Nephron progenitor cell (in vitro differentiated cells): ENCODE data around the gene ANKRD2.
A peak's percentile ranks its signal among the peaks of the same experiment; 100 is the strongest.

Experiments
- DNase-seq: peaks from one replicate; pipeline ENCODE4 v3.0.0; 2021
- H3K27ac Mint-ChIP-seq: 2 replicates; pipeline ENCODE4 v1.8.0; 2021; ENCODE audit warnings: mild to moderate bottlenecking, moderate library complexity, mixed read lengths
- H3K27me3 Mint-ChIP-seq: 2 replicates; pipeline ENCODE4 v1.8.0; 2021; ENCODE audit warnings: mild to moderate bottlenecking, low read depth, mixed read lengths; ENCODE audit not compliant: poor library complexity
- H3K36me3 Mint-ChIP-seq: 2 replicates; pipeline ENCODE4 v1.8.0; 2021; ENCODE audit warnings: low read depth, mixed read lengths
- H3K4me1 Mint-ChIP-seq: 2 replicates; pipeline ENCODE4 v1.8.0; 2021; ENCODE audit warnings: mixed read lengths
- H3K4me3 Mint-ChIP-seq: 2 replicates; pipeline ENCODE4 v1.8.0; 2021; ENCODE audit warnings: mild to moderate bottlenecking, moderate library complexity, mixed read lengths
- H3K9me3 Mint-ChIP-seq: 2 replicates; pipeline ENCODE4 v1.8.0; 2021; ENCODE audit warnings: mild to moderate bottlenecking, moderate library complexity, mixed read lengths
- TF ChIP-seq, protein P1 (sequence below): fragments of 200-600 bp; sonication (generic); IDR thresholded peaks from 2 replicates; pipeline ENCODE4 v1.5.0; 2021; ENCODE audit warnings: antibody characterized with exemption

The ANKRD2 gene

DNA sequence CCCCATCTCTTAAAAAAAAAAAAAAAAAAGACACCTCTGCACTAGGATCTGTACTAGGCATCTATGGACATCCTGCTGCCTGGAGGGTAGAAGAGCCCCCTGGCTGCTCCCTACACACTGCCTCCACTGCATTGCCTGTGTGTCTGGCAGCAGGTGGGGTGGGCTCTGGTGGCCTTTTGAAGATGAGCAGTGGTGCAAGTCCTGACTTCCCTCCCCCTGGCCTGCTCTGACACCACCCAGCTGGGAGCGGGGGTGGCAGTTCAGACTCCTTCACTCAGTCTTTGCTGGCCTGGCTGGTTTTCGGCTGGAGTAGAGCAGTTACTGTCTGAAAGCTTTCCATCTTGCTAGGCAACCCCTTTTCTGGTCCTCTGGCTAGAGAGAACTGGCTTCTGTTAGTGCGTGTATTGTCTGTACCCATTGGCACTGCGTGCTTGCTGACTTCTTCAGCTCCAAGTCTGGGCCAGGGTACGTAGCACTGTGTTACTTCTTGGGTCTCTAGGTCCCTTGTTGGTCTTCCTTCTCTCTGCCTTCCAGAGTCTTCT lies 34.6 kb downstream of the ANKRD2 start:
- Mint-ChIP-seq H3K27ac (peak overlapping the region; percentile 96), H3K36me3 (no peaks in the 10 kb centered on the region), H3K4me3 (no peak overlapping the region), H3K4me1 (peaks cover 12% of the 10 kb centered on the region), H3K27me3 (no peaks in the 10 kb centered on the region), H3K9me3 (no peaks in the 10 kb centered on the region)
- TF ChIP-seq, protein P1, sequence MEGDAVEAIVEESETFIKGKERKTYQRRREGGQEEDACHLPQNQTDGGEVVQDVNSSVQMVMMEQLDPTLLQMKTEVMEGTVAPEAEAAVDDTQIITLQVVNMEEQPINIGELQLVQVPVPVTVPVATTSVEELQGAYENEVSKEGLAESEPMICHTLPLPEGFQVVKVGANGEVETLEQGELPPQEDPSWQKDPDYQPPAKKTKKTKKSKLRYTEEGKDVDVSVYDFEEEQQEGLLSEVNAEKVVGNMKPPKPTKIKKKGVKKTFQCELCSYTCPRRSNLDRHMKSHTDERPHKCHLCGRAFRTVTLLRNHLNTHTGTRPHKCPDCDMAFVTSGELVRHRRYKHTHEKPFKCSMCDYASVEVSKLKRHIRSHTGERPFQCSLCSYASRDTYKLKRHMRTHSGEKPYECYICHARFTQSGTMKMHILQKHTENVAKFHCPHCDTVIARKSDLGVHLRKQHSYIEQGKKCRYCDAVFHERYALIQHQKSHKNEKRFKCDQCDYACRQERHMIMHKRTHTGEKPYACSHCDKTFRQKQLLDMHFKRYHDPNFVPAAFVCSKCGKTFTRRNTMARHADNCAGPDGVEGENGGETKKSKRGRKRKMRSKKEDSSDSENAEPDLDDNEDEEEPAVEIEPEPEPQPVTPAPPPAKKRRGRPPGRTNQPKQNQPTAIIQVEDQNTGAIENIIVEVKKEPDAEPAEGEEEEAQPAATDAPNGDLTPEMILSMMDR = no peak
- DNase-seq = no peak

DNA sequence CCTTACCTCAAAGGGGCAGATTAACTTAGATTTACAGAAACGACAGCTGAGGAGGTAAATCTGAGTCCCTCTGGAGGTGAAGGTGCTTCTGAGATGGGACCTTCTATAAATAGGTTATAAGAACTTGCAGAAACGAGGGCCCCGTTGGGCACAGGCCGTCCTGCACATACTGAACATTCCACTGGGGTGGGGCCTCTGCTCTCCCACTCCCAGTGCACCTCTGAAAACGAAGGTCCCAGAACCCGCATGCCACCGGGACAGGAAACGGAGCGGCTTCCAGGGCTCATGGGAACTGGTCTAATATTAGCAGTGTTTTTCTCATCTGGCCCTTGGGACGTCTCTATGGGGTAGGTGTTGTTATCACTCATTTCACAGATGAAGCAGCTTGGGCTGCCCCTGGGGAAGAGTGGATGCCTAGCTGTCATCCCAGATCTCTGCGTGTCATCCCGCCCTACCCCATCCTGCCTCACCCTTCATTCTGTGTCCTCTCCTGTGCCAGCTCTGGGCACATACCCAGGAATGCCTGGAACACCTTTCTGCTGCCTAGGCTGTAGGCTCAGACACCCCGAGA lies 36.5 kb downstream of the ANKRD2 start:
- Mint-ChIP-seq H3K36me3 (no peaks in the 10 kb centered on the region), H3K27ac (peak overlapping the region; percentile 76), H3K4me3 (no peak overlapping the region), H3K9me3 (no peaks in the 10 kb centered on the region), H3K4me1 (peaks cover 6% of the 10 kb centered on the region), H3K27me3 (no peaks in the 10 kb centered on the region)
- no peak for DNase-seq
- TF ChIP-seq, protein P1 = no peak

DNA sequence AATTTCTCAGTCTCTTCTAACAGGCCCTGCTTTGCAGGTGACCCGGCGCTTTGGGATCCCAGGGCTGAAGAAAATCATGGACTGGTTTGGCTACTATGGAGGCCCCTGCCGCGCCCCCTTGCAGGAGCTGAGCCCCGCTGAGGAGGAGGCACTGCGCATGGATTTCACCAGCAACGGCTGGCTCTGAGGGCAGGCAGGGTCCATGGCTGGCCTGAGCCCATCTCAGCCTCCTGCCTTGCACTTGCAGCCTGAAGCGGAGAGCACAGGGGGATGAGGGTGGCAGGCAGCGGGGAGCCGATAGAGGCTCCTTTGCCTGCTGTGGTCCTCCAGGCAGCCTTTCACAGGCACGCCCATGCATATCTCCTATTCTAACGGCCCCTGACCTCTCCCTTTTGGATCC lies 38.9 kb downstream of the ANKRD2 start:
- Mint-ChIP-seq H3K36me3 (peaks cover 15% of the 10 kb centered on the region), H3K27ac (peak overlapping the region; percentile 19), H3K4me1 (peaks cover 16% of the 10 kb centered on the region), H3K27me3 (no peaks in the 10 kb centered on the region), H3K9me3 (no peaks in the 10 kb centered on the region), H3K4me3 (no peak overlapping the region)
- TF ChIP-seq, protein P1 = no peak
- DNase-seq = no peak

DNA sequence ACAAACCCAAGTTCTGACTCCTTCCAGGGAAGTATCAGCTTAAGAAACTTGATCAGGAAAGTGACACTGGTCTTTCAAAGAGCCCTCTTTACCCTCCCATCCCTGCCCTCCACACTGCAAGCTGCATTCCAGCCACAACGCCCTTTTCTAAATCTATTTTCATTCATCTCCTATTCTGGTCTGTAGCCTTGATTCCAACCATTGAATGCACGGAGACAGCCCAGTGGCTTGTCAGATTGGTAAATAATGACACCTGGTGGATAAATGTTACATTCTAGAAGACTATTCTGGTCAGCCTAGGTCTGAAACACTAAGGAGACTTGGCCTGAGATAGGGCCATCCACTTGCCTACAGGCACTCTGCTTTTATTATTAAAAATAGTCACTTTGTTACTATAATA lies 39.8 kb downstream of the ANKRD2 start:
- Mint-ChIP-seq H3K4me3 (no peak overlapping the region), H3K36me3 (peaks cover 24% of the 10 kb centered on the region), H3K27me3 (no peaks in the 10 kb centered on the region), H3K4me1 (peaks cover 11% of the 10 kb centered on the region), H3K27ac (no peak overlapping the region), H3K9me3 (no peaks in the 10 kb centered on the region)
- TF ChIP-seq, protein P1 = no peak
- no peak for DNase-seq

GRCh38 chr10:97618285-97618684 lies 45.7 kb downstream of the ANKRD2 start:
- Mint-ChIP-seq H3K27me3 (no peaks in the 10 kb centered on the region), H3K4me1 (peaks cover 9% of the 10 kb centered on the region), H3K27ac (no peak overlapping the region), H3K9me3 (no peaks in the 10 kb centered on the region), H3K4me3 (no peak overlapping the region), H3K36me3 (peaks cover 41% of the 10 kb centered on the region)
- no peak for DNase-seq
- TF ChIP-seq, protein P1 = no peak

DNA sequence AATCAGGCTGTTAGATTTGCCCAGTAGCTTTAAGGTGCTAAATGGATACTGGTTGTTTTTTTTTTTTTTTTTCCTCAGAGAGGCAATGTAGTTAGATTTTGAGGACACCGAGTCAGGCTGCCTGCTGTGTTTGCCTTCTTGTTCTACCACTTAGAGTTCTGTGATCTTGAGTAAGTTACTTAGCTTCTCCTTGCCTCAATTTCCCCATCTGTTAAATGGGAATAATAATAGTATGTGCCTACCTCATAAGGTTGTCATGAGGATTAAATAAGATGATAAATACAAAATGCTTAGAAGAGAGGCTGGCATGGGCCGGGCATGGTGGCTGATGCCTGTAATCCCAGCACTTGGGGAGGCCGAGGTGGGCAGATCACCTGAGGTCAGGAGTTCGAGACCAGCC lies 46.2 kb downstream of the ANKRD2 start:
- no peaks in the 10 kb centered on the region for H3K27me3 Mint-ChIP-seq
- H3K9me3 Mint-ChIP-seq = no peaks in the 10 kb centered on the region
- H3K4me3 Mint-ChIP-seq = no peak overlapping the region
- H3K4me1 Mint-ChIP-seq = peaks cover 9% of the 10 kb centered on the region
- H3K27ac Mint-ChIP-seq = no peak overlapping the region
- no peak for DNase-seq
- H3K36me3 Mint-ChIP-seq = peaks cover 41% of the 10 kb centered on the region
- TF ChIP-seq, protein P1 = no peak
